ENCODE measurements around the gene TAF1B.

The TAF1B gene

DNA sequence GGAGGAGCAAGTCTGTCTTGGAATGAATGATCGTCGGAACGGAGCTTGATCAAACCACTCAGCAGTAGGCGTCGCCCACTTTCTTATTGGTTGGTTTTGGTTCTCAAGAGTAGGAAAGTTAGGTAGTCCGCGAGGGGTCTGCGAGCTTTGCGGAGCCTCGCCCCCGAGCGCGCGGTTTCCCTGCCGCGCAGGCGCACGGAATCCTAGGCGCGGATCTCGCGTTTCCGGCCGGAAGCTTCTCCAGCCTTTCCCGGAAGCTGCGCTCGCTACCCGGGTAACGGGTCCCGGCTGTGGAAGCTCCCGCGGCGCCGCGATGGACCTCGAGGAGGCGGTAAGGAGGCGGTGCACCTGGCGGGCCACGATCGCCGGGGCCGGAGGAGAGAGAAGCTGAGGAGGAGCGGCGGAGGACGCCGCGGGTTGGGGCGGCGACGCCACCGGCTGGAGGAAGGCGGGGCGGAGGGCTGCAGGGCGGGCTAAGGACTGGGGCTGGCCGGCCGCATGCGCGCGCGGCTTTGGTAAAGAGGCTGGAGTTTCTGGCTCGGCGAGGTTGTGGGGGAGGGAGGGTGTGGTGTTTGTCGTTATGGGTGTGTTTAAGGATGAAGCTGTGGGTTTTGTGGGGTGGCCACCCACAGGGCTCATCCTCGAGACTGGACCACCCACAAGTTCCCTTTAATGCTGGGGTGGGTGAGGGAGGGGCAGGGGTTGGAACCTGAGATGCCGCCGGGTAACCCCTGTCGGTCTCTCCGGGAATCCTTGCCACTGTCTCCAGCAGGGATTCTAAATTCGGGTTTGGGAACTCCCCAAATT is at the start of gene TAF1B:
TSS of gene TAF1B (plus strand) at position 246 of the 807 bp plus-strand sequence. CDS start at position 314, 68 bp downstream.
- DNase-seq (ENCODE audit: low read depth): peak; percentile 74

DNA sequence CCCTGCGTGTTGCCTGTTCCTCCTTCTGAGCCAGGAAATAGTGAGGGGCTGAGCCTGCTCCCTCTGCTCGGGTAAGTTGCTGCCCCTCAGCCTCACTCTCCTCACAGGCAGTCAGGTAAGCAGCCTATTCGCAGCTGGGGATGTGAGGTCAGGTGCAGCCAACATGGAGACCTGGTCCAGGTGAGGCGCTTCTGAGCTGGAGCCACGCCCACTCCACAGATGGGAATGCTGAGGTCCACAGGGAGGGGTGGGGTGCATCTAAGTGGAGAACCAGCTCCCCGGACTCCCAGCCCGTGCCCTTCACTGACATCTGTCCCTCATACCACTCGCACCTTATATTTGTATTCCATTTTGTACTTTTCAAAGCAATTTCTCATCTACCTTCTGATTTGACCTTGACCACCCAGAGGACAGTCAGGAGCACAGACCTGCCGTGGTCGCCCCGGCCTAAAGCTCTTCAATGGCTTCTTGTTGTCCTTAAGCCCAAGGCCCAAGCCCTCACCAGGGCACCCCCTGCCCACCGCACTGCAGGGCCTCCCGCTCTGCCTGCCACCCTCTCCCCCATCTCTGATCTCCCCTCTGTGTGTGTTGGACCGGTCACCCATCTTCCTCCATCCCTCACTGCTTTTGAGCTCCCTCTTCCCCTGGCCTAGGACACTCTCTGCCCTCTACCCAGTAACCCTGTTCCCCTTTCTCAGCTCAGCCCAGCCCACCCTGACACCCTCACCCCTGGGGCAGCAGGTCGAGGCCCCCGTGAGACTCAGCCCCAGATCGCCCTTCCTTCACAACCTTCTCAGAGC is 49.2 kb upstream of the TAF1B start:
- no peak for DNase-seq (ENCODE audit: low read depth)

DNA sequence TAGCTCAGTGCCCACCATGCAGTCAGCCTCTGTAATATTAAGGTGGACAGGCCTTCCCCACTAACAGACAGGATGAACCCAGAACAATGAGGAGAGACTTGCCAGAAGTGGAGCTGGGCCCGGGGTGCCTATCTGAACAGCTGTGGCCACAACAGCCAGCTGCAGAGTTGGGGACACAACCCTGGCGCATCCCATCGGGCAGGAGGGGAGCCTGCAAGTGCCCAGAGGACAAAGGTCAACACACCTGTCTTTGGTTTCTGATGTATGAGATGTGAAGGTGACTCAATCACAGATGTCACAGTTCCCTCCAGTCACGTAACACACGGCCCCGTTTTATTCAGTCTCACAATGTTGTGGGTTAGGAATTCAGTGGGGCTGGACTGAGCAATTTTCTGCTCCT is 48.2 kb upstream of the TAF1B start:
- no peak for DNase-seq (ENCODE audit: low read depth)

DNA sequence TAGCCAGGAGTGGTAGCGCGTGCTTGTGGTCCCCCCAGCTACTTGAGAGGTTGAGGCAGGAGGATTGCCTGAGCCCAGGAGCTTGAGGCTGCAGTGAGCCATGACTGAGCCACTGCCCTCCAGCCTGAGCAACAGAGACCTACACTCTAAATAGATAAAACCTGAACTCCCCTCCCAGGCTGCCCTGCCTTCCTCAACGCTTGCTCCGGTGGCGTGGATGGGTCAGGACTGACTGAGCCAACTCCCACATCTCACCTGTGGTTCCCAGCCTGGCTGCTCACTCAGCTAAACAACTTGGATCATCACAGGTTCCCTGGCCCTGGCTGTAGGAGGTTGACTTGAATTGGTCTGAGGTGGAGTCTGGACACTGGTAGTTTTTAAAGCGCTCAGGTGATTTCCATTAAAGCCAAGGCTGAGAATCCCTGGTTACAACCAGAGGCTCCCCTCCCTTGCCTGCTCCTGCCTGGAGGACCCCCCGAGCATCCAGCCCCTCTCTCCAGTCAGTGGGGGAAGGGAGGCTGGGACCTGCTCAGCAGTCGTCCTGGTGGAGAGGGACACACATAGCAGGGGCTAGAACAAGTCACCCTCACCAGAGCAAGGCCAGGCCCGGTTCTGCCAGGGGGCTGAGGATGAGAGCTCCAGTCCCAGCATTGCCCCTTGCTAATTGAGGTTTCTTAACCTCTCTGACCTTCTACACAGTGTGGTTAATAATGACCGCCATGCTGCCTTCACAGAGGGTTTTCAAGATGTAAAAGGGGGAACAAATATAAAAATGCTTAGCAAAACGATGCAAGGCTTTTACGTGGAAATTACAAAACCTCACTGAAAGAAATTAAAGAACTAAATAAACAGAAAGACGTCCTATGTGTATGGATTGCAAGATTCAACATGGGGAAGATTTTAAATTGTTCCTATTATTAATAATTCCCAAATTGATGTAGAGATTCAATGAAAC is 46.9 kb upstream of the TAF1B start:
- no peak for DNase-seq (ENCODE audit: low read depth)

DNA sequence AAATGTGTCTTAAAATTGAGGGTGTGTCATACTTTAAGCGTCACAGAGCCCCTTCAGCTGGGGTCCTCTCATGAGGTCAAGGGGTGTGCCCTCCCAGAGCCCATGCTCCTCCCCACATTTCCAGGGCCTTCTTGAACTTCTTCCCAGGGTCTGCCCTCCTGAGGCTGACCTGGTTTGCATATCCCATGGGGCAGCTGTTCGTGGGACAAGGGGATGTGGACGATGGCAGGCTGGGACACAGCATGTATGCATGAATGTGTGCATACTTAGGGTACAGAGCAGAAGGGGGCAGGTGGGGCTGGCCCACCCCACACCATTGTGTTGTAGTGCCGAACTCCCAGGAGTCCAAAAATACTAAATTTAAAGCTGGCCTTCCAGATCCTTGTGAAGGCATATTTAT is 46.2 kb upstream of the TAF1B start:
- no peak for DNase-seq (ENCODE audit: low read depth)

DNA sequence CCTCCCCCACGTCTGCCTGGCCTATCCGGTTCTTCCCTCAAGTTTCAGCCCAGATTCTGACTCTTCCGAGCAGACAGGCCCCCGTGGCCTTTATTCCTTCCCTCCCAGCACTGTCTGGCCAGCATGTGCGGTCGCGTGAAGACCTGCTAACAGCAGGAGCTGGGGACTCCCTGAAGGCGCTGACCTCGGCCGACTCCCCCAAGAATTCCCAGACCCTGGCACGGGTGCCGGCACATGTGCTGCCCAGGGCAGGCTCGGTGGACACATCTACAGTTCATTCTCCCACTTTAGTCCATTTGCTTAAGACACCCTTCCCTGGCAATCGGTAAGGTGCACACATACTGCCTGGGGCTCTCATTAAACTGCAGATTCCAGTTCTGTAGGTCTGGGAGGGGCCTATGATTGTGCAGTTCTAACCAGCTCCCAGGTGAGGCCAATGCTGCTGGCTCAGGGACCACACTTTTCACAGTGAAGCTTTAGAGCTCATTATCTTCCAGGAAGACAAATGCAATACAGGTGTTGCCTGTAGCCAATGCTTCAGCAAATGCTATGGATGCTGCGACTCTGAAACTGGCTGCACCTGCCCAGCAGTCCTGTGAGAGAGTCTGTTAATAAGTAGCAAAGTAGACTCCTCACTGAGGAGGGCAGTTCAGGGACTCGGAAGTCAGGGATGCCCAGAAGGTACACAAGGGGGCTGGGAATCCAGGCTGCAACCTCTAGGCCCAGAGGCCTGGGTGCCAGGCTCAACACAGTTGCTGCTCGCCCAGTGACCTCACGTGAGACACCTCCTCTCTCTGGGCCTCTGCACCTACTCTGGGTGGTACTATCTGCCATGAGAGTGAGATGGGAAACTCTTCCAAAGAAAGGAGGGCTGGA is 45.4 kb upstream of the TAF1B start:
- DNase-seq (ENCODE audit: low read depth): no peak

DNA sequence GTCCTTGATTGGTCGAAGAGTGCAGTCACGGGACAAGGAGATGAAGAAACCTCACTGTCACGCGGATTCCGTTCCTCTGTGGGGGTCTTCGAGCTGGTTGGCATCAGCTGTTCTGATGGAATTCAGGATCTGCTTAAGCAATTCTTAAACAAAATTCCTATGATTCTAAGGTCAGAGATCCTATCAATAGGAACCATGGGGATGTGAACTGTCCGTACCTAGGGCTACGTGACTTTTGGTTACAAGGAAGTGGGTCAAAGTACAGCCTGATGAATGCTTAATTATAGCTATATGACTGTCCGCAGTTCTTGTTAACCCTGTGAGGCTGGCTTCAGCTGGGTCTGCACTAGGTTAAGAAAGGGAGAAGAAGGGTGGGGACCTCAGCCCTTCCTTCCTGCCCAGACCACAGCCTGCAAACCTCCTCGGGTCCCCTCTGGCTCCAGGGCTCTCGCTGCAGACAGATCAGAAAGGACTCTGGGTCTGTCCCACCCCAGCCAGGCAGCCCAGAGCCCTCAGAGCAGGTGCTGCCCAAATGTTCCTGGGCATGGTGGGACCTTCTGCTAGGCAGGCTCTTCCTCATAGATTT is 44.2 kb upstream of the TAF1B start:
- DNase-seq (ENCODE audit: low read depth): no peak

DNA sequence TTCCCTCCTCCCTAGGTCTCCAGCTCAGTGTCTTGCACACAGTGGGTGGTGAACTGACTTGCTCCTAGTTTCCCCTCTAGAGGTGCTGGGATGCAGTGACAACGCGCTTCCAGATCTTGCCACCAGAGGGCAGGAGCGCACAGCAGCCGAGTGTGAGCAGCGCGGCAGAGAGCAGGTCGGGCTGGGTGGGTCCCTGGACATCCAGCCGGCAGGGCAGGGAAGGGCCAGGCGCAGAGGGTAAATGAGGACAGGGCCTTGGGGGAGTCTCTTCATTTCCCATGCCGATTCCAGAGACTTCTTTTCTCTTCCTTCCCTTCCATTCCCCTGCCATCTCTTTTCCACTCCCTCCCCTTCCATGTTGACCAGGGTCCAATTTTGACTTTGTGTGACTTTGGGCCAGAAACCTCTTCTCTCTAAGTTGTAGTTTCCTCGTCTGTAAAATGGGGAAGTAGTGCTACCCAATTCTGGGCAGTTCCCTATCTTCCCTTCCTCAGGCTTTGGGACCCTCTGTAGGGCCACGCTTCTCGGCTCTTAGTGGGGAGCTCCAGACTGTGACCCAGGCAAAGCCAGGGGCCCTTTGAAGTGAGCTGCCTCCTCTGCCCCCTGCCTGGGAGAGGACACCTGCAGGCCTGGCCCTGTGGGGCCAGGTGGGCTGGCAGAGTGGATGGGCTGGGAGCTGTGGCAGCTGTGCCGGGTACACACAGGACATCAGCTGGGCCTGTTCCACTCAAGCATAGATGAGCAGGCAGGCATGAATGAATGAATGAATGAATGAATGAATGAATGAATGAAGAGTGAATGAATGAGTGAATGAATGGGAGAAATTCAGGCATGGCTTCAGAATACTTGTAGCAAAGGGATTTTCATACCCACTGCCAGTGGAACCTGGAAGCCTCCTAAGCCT is 43.3 kb upstream of the TAF1B start:
- DNase-seq (ENCODE audit: low read depth): peak; percentile 74

DNA sequence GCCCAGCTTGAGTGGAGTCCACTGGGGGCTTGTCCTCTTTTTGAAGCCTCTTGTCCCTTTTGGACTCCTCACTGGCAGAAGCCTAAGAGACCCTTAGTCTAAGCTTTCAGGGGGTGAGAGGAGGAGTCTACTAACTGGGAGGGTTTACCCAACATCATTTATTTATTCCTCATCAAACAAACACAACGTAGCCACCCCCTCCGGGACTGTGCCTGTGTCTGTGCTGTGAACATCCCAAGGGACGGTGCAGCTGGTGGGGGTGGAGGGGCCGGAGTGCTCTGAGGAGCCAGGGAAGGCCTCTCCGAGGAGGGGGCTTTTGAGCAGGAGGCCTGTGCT is 42.7 kb upstream of the TAF1B start:
- DNase-seq (ENCODE audit: low read depth): no peak

DNA sequence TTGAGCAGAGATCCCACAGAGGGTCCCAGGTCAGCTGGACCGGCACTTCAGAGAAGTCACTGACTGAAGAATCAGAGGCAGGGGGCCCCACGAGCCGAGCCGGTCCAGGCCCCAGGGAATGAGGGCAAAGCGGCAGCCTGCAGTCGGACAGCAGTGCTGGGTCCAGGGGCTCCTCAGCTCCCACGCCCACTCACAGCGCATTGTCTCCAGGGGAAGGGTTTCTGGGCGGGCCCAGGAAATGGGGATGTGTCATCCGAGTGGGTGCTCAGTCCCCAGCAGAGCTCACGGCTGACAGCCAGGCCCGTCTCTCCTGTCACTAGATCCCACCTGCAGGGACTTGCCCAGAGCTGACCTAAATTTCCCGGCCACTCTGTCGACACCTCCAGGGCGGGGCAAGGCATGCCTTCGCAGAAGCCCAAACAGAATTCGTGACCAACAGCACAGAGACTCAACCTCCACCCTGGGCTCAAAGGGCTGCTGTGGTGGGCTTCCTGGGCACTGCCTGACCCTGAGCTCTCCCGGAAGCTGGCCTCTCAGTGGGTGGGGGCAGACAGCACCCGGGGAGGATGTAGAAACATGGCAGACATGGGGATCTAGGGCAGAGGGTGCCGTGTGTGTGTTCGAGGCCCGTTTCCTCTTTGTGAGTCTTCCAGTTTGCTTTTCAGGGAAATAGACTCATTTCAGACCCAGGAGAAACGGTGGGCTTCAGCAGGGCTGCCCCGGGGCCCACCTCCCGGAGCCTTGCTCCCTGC is 42.1 kb upstream of the TAF1B start:
- no peak for DNase-seq (ENCODE audit: low read depth)

DNA sequence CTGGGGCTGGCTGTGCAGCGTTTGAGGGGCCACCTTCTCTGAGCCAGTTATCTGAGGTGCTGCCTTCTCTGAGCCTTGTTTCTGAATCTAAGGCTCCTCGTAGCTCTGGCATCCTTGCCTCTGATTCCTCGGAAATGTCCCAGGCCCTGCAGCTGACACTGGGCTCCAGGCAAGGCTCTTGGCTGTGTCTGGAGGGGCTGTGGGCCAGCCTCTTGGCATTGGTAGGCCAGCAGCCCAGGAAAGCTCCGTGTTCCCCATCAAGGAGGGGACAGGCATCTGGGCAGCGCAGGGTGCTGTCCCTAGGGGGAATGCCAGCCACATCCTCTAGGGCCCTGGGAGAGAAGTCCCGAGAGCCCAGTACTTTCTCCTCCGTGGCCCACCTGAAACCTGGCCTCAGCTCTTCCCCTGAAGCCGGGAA is 40.7 kb upstream of the TAF1B start:
- DNase-seq (ENCODE audit: low read depth): no peak

DNA sequence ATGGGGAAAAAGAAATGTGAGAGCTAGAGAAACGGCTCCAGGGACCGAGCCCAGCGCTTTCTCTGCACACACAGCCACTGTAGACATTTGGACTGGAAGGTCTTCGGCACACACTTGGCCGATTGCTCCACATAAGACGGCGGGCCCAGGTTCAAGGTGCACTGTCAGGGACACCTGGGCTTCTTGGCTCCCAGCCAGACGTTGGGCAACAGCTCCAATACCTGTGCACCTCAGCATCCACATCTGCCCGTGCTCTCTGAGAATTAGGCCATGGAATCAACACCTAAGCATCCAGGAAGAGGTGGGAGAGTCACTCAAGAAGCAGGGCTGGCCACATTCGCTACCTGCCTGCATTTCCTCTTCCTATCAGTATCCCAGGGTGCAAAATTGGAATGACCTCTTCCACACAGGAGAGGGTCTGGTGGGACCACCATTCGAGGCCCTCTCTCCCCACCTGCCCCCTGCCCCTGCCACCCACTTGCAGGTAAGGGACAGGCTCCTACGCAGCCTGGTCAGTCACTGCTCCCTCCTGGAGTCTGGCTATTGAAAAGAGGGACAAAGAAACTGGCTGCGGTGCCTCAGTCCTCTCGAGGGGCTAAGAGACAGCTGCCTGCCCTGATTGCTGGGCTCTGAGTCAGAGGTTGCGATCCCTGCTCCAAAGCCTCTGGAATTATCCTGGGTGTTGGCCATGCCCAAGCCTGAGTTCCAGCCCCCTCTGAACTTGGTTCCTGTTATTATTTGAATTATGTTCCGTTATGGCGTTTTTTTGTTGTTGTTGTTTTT is 40.1 kb upstream of the TAF1B start:
- no peak for DNase-seq (ENCODE audit: low read depth)

DNA sequence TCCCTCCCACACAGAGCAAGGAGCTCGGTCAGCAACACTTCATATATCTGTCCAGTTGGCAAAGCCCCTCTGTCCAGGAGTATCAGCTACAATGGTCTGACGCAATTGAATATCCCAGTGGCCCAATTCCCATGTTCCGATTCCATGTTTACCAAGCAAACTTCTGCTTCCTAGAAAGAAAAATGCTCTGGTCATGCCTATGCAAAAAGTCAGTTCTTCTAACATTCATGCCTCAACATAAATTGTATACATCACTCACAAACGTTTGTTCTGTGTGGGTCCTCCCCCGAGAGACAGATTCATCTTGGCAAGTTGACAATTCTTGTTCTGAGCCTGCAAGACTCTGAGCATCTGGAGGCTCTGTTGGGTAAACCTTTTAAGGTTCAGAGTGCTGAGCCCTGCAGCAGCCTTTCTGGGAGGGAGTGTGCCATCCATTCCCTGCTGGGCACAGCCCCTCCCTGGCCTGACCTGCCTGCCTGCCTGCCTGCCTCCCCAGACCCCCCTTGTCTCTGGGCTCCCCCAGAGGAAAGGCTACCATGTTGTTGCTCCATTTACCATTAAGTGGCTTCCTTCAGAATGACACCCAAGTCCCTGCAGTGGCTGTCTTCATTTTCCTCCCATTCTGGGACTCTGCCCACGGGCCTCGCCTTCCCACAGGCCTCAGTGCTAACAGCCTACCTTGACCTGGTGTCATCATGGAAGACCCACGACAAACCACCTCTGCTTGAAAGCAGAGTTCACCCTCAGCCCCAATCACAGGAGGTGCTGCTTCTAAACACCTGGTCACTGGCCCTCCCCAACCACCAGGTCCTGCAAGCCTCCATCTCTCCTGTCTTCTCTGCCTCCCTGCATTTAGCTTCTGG is 37.6 kb upstream of the TAF1B start:
- DNase-seq (ENCODE audit: low read depth): no peak

DNA sequence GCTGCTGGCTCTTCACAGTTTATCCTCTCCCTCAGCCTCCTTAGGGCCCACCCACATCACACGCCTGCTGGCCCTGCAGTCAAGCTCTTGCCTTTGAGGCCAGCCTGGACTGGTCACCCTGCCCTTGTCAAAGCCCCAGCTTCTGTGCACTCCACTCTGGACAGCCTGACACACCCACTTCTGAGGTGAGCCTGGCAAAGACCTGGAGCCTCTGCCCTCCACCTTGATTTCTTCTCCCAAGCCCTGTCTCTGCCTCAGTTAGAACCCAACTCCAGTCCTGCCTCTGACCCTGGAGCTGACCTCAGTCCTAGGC is 37.0 kb upstream of the TAF1B start:
- DNase-seq (ENCODE audit: low read depth): no peak

DNA sequence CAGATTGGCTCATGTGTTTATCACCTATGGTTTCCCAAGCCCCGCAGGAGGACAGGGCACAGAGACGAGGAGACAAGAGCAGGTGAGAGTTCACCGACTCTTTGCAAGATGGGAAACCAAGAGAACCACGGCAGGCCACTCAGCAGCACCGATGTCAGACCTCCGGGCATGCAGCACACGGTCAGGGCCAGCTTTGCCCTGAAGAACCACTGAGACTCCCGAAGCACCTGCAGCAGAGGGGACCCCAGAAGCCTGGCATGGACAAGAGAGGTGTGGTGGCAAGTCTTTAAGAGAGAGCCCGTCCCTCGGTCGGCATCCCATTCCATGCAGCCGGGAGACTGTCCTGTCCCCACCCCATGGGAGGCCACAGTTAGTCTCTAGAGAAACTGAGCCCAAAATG is 36.6 kb upstream of the TAF1B start:
- no peak for DNase-seq (ENCODE audit: low read depth)

DNA sequence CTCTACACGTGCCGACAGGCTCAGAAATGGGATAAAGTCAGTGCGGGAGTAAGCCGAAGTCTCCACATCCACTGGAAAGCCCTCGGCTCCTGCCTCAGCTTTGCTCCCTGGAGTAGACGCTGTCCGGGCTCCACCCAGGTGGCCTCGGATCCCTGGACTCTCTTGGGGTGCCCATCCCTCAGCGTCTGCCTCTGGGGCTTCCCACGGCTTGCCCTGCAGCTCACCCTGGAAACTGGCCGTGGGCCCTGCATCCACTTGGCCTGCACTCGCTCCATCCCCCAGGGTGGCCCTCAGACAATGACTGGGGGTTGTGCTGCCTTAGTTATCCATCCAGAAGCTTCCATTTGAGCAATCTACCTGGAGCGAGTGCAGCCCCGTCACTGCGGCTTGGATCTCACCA is 36.2 kb upstream of the TAF1B start:
- no peak for DNase-seq (ENCODE audit: low read depth)

DNA sequence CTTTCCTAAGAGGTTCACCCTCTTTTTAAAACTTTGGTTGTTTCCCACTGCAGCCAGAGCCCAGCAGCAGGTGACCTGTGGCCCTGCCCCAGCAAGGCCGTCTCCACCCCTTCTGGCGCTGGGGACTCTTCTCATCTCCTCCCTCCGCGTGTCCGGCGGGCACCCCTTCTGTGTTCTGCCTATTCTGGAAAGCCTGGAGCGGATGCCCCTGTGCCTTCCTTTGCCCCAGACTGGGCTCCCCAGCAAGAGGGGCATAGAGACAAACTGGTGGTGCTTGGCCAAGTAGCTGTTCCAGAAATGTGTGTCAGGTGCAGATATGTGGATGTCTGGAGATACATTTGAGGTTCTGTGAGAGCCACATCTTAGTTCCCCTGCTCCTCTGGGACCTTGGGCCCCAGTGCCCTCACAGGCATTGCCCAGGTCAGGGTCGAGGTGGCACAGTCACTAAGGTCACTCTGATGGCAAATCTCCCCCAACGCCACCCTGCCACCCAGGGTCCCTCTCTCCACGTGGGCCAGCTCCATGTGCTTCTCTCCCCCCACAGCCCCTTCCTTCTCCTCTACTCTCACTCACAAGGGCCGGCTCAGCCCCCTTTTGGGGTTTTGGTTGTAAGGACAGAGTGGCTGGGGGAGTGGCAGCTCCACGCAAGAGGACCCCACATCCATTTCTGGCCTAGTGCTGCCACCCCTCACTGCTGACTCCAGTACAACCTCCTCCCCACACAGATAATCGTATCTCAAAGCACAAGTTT is 35.5 kb upstream of the TAF1B start:
- DNase-seq (ENCODE audit: low read depth): no peak
